Measurements from ENCODE around the gene CST11.
A peak's percentile ranks its signal among the peaks of the same experiment; 100 is the strongest.

The CST11 gene

DNA sequence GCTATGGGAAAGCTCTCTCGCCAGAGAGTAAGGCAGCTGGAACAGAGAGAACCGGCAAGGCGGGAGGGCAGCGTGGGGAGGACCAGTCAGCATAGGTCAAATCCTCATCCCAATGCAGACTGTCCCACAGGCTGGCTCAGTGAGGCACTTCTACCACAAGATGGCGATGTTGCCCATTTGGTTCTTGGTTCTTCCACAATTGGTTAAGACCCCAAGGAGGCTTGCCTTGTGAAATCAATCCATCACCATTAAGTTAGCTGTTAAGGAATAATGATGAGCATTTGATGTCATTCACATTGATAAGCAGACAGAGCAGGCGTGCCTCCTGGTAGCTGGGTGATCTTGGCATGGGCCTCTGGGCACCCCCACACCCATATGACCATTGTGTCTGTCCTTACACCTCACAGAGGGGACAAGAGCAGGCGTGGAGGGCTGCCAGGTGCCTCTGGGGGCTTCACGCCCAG, 10.8 kb downstream of the CST11 start:
- TF ChIP-seq, protein P1, sequence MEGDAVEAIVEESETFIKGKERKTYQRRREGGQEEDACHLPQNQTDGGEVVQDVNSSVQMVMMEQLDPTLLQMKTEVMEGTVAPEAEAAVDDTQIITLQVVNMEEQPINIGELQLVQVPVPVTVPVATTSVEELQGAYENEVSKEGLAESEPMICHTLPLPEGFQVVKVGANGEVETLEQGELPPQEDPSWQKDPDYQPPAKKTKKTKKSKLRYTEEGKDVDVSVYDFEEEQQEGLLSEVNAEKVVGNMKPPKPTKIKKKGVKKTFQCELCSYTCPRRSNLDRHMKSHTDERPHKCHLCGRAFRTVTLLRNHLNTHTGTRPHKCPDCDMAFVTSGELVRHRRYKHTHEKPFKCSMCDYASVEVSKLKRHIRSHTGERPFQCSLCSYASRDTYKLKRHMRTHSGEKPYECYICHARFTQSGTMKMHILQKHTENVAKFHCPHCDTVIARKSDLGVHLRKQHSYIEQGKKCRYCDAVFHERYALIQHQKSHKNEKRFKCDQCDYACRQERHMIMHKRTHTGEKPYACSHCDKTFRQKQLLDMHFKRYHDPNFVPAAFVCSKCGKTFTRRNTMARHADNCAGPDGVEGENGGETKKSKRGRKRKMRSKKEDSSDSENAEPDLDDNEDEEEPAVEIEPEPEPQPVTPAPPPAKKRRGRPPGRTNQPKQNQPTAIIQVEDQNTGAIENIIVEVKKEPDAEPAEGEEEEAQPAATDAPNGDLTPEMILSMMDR (conservative IDR thresholded peaks at IDR 0.05; ENCODE audit: low read depth), result peak; percentile 93
- ChIA-PET POLR2A (ENCODE audit: low non-redundant PET) (no interaction called here), CTCF (interaction anchor here (0.5 to 1.5 kb wide), 10 partner anchors 11 to 237 kb away, joined by 3 to 21 read pairs (median 3); partner anchors contain the start of gene CST11)
- DNase-seq (ENCODE audit: low spot score), result peak; percentile 83
- H3K27ac ChIP-seq, result no peak overlapping the region

DNA sequence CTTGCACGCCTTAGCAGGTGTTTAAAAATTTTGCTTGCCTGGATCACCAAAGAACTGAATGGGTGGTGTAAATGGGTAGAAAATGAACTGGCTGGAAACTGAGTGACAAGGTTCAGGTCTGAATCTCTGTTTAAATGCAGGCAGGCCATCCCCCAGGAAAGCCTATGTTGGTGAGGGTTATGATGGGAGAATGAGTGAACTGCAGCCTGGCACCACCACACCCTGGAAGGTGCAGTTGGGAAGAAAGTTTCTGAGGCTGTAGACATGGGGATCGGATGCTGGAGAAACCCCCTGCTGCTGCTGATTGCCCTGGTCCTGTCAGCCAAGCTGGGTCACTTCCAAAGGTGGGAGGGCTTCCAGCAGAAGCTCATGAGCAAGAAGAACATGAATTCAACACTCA, 12.7 kb downstream of the CST11 start:
- ChIA-PET POLR2A (ENCODE audit: low non-redundant PET) (no interaction called here), CTCF (no interaction called here)
- TF ChIP-seq, protein P1 (conservative IDR thresholded peaks at IDR 0.05; ENCODE audit: low read depth), result no peak

DNA sequence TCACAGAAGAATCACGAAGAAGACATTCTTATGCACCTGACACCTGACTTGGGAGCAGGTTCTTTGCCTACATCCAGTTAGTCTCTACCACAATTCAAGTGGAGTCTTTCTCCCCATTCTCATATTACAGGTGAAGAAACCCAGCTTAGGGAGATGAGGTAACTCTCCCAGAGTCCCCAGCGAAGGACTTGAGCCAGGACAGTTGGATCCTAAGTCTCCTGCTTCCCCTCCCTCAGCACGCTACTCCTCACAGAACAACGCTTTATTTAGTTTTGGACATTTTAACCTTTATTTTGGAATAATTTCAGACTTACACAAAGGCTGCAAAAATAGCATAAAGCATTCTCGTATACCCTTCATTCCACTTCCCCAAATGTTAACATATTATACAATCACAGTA, 14.0 kb downstream of the CST11 start:
- H3K27ac ChIP-seq, result no peak overlapping the region
- ChIA-PET POLR2A (ENCODE audit: low non-redundant PET) (no interaction called here), CTCF (no interaction called here)
- no peak for DNase-seq (ENCODE audit: low spot score)
- TF ChIP-seq, protein P1 (conservative IDR thresholded peaks at IDR 0.05; ENCODE audit: low read depth), result no peak

More for the DNA sequence above, 12.7 kb downstream of the CST11 start:
- DNase-seq (ENCODE audit: low spot score), result no peak
- no peak overlapping the region for H3K27ac ChIP-seq

DNA sequence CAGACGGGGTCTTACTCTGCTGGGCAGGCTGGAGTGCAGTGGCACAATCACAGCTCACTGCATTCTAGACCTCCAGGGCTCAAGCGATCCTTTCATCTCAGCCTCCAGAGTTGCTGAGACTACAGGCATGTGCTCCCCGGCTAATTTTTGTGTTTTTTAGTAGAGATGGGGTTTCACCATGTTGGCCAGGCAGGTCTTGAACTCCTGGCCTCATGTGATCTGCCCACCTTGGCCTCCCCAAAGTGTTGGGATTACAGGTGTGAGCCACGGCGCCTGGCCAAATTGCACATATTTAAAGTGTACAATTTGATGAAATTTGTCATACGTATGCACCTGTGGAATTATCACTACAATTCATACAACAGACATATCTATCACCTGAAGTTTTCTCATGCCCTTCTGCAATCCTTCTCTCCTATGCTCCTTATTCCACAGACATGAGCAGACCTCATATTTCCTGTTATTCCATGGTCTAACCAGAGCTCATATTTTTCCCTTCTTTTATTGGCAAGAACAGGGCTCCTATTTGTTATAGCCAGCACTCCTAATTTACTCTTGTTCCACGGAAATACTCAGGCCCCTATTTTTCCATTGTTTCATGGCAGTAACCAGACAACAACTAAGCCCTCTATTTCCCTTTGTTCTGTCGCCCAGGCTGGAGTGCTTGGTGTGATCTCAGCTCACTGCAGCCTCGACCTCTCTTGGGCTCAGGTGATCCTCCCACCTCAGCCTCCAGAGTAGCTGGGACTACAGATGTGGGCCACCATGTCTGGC, 15.4 kb downstream of the CST11 start:
- POLR2A ChIA-PET (ENCODE audit: low non-redundant PET), result no interaction called here
- H3K27ac ChIP-seq, result no peak overlapping the region
- CTCF ChIA-PET, result interaction anchor here (1.2 kb wide), 1 partner anchor 169 kb away, joined by 4 read pairs; no protein-coding TSS in a partner anchor
- DNase-seq (ENCODE audit: low spot score), result no peak
- TF ChIP-seq, protein P1 (conservative IDR thresholded peaks at IDR 0.05; ENCODE audit: low read depth), result no peak

DNA sequence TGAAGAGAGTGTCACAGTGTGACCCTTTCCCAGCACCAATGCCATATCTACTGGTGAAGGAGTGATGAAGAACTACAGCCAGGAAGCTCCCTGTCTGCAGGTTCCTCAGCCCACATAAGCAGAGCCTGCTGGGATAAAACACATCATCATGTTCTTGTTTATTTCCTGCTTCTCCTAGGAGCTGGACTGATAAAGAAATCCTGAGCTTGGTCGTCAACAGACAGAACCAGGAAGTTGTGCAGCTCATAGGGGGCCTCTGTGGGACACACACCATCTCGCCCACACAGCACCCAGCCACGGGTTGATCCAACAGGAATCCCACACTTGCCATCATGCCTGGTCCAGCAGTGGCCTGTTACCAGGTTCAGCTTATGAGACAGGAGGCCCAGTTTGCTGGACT, 16.0 kb downstream of the CST11 start:
- CTCF ChIA-PET, result interaction anchor here (1.2 kb wide), 1 partner anchor 170 kb away, joined by 4 read pairs; no protein-coding TSS in a partner anchor
- no peak overlapping the region for H3K27ac ChIP-seq
- POLR2A ChIA-PET (ENCODE audit: low non-redundant PET), result no interaction called here
- no peak for DNase-seq (ENCODE audit: low spot score)
- TF ChIP-seq, protein P1 (conservative IDR thresholded peaks at IDR 0.05; ENCODE audit: low read depth), result no peak

DNA sequence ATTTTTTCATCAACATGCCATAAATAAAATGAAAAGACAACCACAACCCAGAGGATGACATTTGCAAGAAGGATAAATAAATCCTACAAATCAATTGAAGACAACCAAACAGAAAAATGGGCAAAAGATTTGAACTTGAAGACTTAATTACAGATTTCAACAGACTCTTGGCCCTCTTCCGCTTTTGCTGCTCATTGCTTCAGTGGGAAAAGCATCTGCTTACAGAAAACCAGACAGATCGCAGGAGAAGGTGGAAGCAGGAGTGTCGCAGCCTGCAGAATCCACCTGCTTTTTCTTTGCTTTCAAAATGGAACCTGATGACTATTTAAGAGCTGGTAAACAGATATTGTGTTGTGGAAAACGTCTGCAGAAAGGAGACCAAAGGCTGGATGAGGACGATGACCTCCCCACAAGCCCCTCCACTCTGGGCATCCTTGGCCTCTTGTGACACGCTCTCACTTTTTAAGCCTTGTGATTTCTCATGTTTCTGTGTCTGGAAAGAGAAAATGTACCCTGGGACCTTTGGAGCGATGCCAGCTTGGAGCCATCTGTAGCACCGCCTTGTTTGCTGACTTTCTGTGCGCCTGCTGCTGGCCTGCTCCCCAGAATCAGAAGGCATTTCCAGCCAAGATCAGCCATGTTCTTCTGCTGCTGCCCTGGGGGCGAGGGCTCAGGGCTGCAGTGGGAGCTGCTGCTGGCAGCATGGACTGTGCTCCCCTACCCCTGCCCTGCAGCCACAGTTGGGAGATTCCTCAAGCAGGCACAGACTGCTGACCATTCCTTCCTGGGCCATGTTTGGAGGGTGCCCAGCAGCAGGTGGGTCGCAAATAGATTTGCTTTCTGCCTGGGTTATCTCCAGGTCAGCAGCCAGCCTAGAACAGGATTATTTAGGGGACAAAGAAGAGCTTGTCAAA, 16.8 kb downstream of the CST11 start:
- TF ChIP-seq, protein P1 (conservative IDR thresholded peaks at IDR 0.05; ENCODE audit: low read depth), result no peak
- CTCF ChIA-PET, result interaction anchor here (1.2 kb wide), 1 partner anchor 171 kb away, joined by 4 read pairs; no protein-coding TSS in a partner anchor
- POLR2A ChIA-PET (ENCODE audit: low non-redundant PET), result no interaction called here
- no peak for DNase-seq (ENCODE audit: low spot score)
- no peak overlapping the region for H3K27ac ChIP-seq

All from RWPE1 (cell line).